Naive thymus-derived CD4-positive, alpha-beta T cell (primary cell): ENCODE data around the gene PPM1D. TPM values are rescaled to one million over a fixed set of nuclear protein-coding genes. Genes with fewer than 3 reads are reported as not detected.

Experiments used
- ATAC-seq: fragments of 150-1000 bp; cut with Tn5 transposase; 2 replicates; pipeline ENCODE4 v1.10.0; 2021; ENCODE audit warnings: mild to moderate bottlenecking, moderate library complexity
- CTCF ChIA-PET: fragments of 350-600 bp; sonication (Branson Sonifier 250); formaldehyde crosslinking; loops from one replicate; lab custom pipeline; 2021; ENCODE audit warnings: antibody characterized with exemption; lab: Charles Lee
- POLR2A ChIA-PET: fragments of 350-600 bp; sonication (Branson Sonifier 250); formaldehyde crosslinking; loops from one replicate; lab custom pipeline; 2021; ENCODE audit warnings: antibody characterized with exemption, inconsistent platforms; lab: Charles Lee
- DNase-seq, 9 donors: peaks; one replicate each; pipeline versions ENCODE4 v3.0.0 to v3.0.0-alpha.2; 2020 to 2022; ENCODE audit warnings: mixed read lengths in 1 of 9
- H3K27ac ChIP-seq: one replicate; pipeline ENCODE4 v1.7.0; 2013; ENCODE audit warnings: mild to moderate bottlenecking, low read depth, low read length, moderate library complexity
- H3K27me3 ChIP-seq, 2 donors: one replicate each; pipeline ENCODE4 v1.7.0; 2013; ENCODE audit warnings: low read length in 2 of 2, mild to moderate bottlenecking in 2 of 2, moderate library complexity in 2 of 2; ENCODE audit not compliant: control insufficient read depth in 2 of 2, insufficient read depth in 2 of 2
- H3K36me3 ChIP-seq, 3 experiments: 1 replicate in 2 of 3; 2 replicates in 1 of 3; pipeline ENCODE4 v1.7.0; 2013; ENCODE audit warnings: low read length in 3 of 3, mild to moderate bottlenecking in 3 of 3, moderate library complexity in 1 of 3; ENCODE audit not compliant: insufficient read depth in 3 of 3, control insufficient read depth in 2 of 3
- H3K4me1 ChIP-seq, 2 donors: one replicate each; pipeline ENCODE4 v1.7.0; 2013; ENCODE audit warnings: low read length in 2 of 2, mild to moderate bottlenecking in 2 of 2, moderate library complexity in 1 of 2; ENCODE audit not compliant: control insufficient read depth in 2 of 2, insufficient read depth in 2 of 2
- H3K4me3 ChIP-seq: 2 replicates; pipeline ENCODE4 v1.7.0; 2013; ENCODE audit warnings: mild to moderate bottlenecking, low read length
- H3K9me3 ChIP-seq, 3 experiments: 1 replicate in 2 of 3; 2 replicates in 1 of 3; pipeline ENCODE4 v1.7.0; 2013; ENCODE audit warnings: low read length in 3 of 3; ENCODE audit not compliant: control insufficient read depth in 2 of 3
- H3K27ac Mint-ChIP-seq, 9 donors: one replicate each; pipeline ENCODE4 v1.8.0; 2020 to 2022; ENCODE audit warnings: mixed read lengths in 9 of 9, mild to moderate bottlenecking in 8 of 9, moderate library complexity in 5 of 9, inconsistent platforms in 2 of 9
- H3K27me3 Mint-ChIP-seq, 5 donors: one replicate each; pipeline ENCODE4 v1.8.0; 2021 to 2022; ENCODE audit warnings: mixed read lengths in 5 of 5, mild to moderate bottlenecking in 1 of 5
- H3K36me3 Mint-ChIP-seq, 5 donors: one replicate each; pipeline ENCODE4 v1.8.0; 2020 to 2022; ENCODE audit warnings: mixed read lengths in 5 of 5, mild to moderate bottlenecking in 3 of 5, inconsistent platforms in 1 of 5
- H3K4me1 Mint-ChIP-seq, 7 donors: one replicate each; pipeline ENCODE4 v1.8.0; 2020 to 2022; ENCODE audit warnings: mixed read lengths in 7 of 7, mild to moderate bottlenecking in 3 of 7, inconsistent platforms in 1 of 7
- H3K4me3 Mint-ChIP-seq, 10 donors: one replicate each; pipeline ENCODE4 v1.8.0; 2020 to 2022; ENCODE audit warnings: mild to moderate bottlenecking in 10 of 10, mixed read lengths in 10 of 10, moderate library complexity in 6 of 10, inconsistent platforms in 2 of 10
- H3K9me3 Mint-ChIP-seq, 11 donors: one replicate each; pipeline ENCODE4 v1.8.0; 2020 to 2022; ENCODE audit warnings: mixed read lengths in 11 of 11, mild to moderate bottlenecking in 4 of 11, inconsistent platforms in 1 of 11, moderate library complexity in 1 of 11
- intact Hi-C, 2 donors: fragments of 100-400 bp; cut with micrococcal nuclease; formaldehyde crosslinking; loops; one replicate each; pipeline ENCODE4 v1.15.1; 2023
- polyA plus RNA-seq, 2 donors: library from polyadenylated mRNA; unstranded; fragments of 300-500 nt; fragmentation: Illumina TruSeq; gene quantifications; one replicate each; pipeline ENCODE4 v1.2.3, GENCODE V29; 2021
- total RNA-seq, 6 experiments: library from RNA in 5 of 6; stranded (reverse) in 5 of 6; gene quantifications; 1 replicate in 5 of 6; 2 replicates in 1 of 6; pipeline ENCODE4 v1.2.3 and lab custom pipeline; 2021 to 2026

PPM1D gene
- total and polyA plus RNA-seq, 7 experiments from 2014 or later, result 8.6 to 18.8 (median 15.9) TPM

DNA sequence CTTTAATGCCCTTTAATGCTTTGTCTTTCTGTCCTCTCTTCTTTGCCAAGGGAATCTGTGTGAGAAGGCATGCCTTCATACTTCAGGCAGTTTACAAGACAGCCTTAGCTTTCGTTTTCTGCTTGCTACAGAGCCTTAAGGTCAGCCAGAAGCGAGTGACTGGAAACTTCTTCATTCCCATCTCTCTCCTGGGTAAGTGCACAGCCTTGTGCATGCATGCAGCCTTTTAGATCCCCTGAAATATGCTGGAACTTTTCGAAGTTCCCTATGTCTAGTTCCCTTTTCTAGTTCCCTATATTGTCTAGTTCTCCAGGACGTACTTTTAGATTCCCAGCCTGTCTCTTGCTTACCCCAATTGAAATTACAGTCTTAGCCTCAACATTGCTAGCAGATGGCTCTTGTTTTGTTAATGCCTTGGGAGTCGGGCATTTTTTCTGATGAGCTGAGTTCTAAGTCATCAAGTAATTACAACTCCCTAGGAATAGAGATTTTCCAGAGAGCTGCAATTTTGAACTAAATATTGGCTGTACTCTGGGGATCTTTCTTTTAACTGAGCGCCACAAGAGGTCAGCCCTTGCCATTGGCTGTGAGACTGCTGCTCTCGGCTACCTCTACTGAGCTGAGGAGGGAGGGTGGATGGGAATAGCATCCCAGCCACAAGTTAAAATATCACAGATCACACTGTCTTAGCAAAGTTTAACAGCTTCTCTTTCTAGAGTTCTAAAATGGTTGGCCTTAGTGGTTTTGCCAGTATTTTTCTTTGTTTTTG is 22.7 kb upstream of the PPM1D start:
- H3K27ac Mint-ChIP-seq, result peak overlapping the region in 6 of 9 donors; percentile 6 to 47 (median 32)
- POLR2A ChIA-PET, result interaction anchor here (0.6 to 1.2 kb wide), 2 partner anchors 22 to 89 kb away, joined by 4 to 6 read pairs; partner anchors contain the start of gene PPM1D
- no peaks in the 10 kb centered on the region for H3K36me3 ChIP-seq
- H3K4me3 Mint-ChIP-seq, result peak overlapping the region; percentile 49 to 92 (median 84)
- DNase-seq (peak in 4 of 9 donors; percentile 4 to 14 (median 10)), ATAC-seq (peak; percentile 70)
- H3K4me1 ChIP-seq, result no peaks in the 10 kb centered on the region
- peaks cover 3 to 10% (median 8%) of the 10 kb centered on the region in 7 donors for H3K4me1 Mint-ChIP-seq
- no peaks in the 10 kb centered on the region for H3K27me3 ChIP-seq
- CTCF ChIA-PET, result interaction anchor here (0.7 to 3.4 kb wide), 3 partner anchors 13 to 70 kb away, joined by 3 to 23 read pairs (median 3); no protein-coding TSS in a partner anchor
- no peaks in the 10 kb centered on the region for H3K36me3 Mint-ChIP-seq
- no peaks in the 10 kb centered on the region for H3K9me3 ChIP-seq
- no peak overlapping the region for H3K27ac ChIP-seq
- peaks cover 0 to 2% (median 0%) of the 10 kb centered on the region in 11 donors for H3K9me3 Mint-ChIP-seq
- intact Hi-C loops, result loop anchor here (1.0 to 2.0 kb wide), 4 partner anchors 23 to 61 kb away; partner anchors contain the start of gene PPM1D (in 1 of the 2)
- H3K4me3 ChIP-seq, result peak overlapping the region; percentile 47
- H3K27me3 Mint-ChIP-seq, result peaks cover 0 to 3% (median 0%) of the 10 kb centered on the region in 5 donors

DNA sequence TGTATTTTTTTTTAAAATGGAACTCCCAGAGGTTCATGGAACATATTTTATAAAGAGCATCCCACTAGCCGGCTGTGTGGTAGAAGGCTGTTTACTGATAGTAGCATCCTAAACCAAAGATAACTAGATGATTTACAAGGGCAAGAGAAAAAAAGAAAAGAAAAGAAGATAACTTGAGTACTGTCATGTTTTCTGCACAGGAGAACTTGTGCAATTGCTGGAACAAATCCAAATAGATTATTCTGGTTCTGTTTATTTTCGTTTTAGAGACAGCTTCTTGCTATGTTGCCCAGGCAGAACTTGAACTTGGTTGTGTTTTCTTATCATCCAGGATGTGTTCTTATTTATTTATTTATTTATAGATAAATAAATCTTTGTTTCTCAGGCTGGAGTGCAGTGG is 20.9 kb upstream of the PPM1D start:
- Mint-ChIP-seq H3K4me1 (peaks cover 3 to 10% (median 8%) of the 10 kb centered on the region in 7 donors), H3K36me3 (no peaks in the 10 kb centered on the region), H3K27me3 (no peaks in the 10 kb centered on the region), H3K4me3 (no peak overlapping the region), H3K27ac (no peak overlapping the region), H3K9me3 (peaks cover 0 to 2% (median 0%) of the 10 kb centered on the region in 11 donors)
- H3K27ac ChIP-seq, result no peak overlapping the region
- no peaks in the 10 kb centered on the region for H3K36me3 ChIP-seq
- CTCF ChIA-PET, result interaction anchor here (1.2 to 3.4 kb wide), 3 partner anchors 22 to 61 kb away, joined by 3 to 23 read pairs (median 3); no protein-coding TSS in a partner anchor
- H3K27me3 ChIP-seq, result no peaks in the 10 kb centered on the region
- POLR2A ChIA-PET, result no interaction called here
- intact Hi-C loops, result no loop called here
- DNase-seq (no peak), ATAC-seq (no peak)
- no peaks in the 10 kb centered on the region for H3K4me1 ChIP-seq
- H3K9me3 ChIP-seq, result no peaks in the 10 kb centered on the region
- no peak overlapping the region for H3K4me3 ChIP-seq

DNA sequence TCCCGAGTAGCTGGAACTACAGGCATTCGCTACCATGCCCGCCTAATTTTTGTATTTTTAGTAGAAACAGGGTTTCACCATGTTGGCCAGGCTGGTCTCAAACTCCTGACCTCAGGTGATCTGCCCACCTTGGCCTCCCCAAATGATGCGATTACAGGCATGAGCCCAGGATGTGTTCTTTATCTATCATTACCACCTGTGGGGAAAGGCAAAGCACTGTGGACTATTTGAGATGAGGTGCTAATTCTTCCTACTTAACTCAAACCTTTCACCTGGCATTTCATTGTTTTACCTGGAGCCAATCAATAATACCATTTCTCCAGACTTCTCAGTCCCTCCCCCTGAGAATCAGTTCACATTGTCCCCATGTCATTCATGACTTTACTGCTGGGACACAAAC is 20.4 kb upstream of the PPM1D start:
- Histone ChIP-seq H3K4me3 (no peak overlapping the region), H3K27me3 (no peaks in the 10 kb centered on the region), H3K27ac (no peak overlapping the region), H3K36me3 (no peaks in the 10 kb centered on the region), H3K9me3 (no peaks in the 10 kb centered on the region), H3K4me1 (no peaks in the 10 kb centered on the region)
- Mint-ChIP-seq H3K9me3 (peaks cover 0 to 2% (median 0%) of the 10 kb centered on the region in 11 donors), H3K27ac (peak overlapping the region in 1 of 9 donors; percentile 30), H3K4me3 (no peak overlapping the region), H3K4me1 (peaks cover 3 to 10% (median 8%) of the 10 kb centered on the region in 7 donors), H3K27me3 (no peaks in the 10 kb centered on the region), H3K36me3 (no peaks in the 10 kb centered on the region)
- no peak for ATAC-seq
- ChIA-PET CTCF (interaction anchor here (1.3 to 3.4 kb wide), 2 partner anchors 35 to 60 kb away, joined by 3 to 23 read pairs; no protein-coding TSS in a partner anchor), POLR2A (no interaction called here)
- DNase-seq, result no peak
- intact Hi-C loops, result no loop called here

DNA sequence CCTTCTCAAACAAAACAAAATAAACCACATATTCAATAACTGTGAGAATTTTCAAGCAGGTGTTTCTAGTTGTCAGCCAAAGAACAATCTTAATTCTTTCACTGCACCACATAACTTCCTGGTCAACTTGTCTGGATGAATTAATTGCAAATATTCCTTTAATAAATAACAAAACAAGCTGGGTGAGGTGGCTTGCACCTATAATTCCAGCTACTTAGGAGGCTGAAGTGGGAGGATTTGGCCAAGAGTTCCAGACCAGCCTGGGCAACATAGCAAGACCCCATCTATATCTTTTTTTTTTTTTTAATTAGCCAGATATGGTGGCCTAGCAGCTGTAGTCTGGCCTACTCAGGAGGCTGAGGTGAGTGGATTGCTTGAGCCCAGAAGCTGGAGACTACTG is 17.0 kb upstream of the PPM1D start:
- ATAC-seq (no peak), DNase-seq (no peak)
- Histone ChIP-seq H3K36me3 (no peaks in the 10 kb centered on the region), H3K4me1 (no peaks in the 10 kb centered on the region), H3K27me3 (no peaks in the 10 kb centered on the region), H3K4me3 (no peak overlapping the region), H3K9me3 (no peaks in the 10 kb centered on the region), H3K27ac (no peak overlapping the region)
- H3K27ac Mint-ChIP-seq, result no peak overlapping the region
- peaks cover 0 to 1% (median 0%) of the 10 kb centered on the region in 7 donors for H3K4me1 Mint-ChIP-seq
- peaks cover 0 to 6% (median 0%) of the 10 kb centered on the region in 5 donors for H3K27me3 Mint-ChIP-seq
- H3K36me3 Mint-ChIP-seq, result no peaks in the 10 kb centered on the region
- ChIA-PET CTCF (no interaction called here), POLR2A (interaction anchor here (0.5 kb wide), 1 partner anchor 19 kb away, joined by 3 read pairs; no protein-coding TSS in a partner anchor)
- no peak overlapping the region for H3K4me3 Mint-ChIP-seq
- no peaks in the 10 kb centered on the region for H3K9me3 Mint-ChIP-seq
- intact Hi-C loops, result no loop called here

DNA sequence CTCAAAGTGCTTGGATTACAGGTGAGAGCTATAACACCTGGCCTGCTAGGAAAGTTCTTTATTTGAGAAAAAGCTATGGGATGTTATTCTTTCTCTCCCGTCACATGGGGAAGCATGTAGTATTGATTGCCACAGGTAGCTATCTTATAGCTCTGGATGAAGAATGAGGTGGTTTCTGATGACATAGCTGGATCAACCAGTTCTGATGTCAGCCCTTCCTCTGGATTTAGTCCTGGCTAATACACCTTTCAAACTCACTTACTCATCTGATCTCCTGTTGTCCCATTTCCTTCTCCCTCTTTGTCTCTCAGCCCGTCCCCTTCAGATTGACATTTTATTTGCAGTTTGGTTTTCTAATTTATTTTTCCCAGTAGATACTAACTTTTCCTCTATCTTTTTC is 14.1 kb upstream of the PPM1D start:
- Mint-ChIP-seq H3K4me1 (peaks cover 0 to 1% (median 0%) of the 10 kb centered on the region in 7 donors), H3K4me3 (no peak overlapping the region), H3K36me3 (no peaks in the 10 kb centered on the region), H3K27me3 (peaks cover 0 to 12% (median 2%) of the 10 kb centered on the region in 5 donors), H3K27ac (no peak overlapping the region), H3K9me3 (no peaks in the 10 kb centered on the region)
- H3K27ac ChIP-seq, result no peak overlapping the region
- no peak for ATAC-seq
- no peaks in the 10 kb centered on the region for H3K36me3 ChIP-seq
- no peak for DNase-seq
- ChIA-PET CTCF (no interaction called here), POLR2A (no interaction called here)
- intact Hi-C loops, result no loop called here
- no peaks in the 10 kb centered on the region for H3K27me3 ChIP-seq
- H3K4me3 ChIP-seq, result no peak overlapping the region
- H3K4me1 ChIP-seq, result no peaks in the 10 kb centered on the region
- H3K9me3 ChIP-seq, result no peaks in the 10 kb centered on the region

DNA sequence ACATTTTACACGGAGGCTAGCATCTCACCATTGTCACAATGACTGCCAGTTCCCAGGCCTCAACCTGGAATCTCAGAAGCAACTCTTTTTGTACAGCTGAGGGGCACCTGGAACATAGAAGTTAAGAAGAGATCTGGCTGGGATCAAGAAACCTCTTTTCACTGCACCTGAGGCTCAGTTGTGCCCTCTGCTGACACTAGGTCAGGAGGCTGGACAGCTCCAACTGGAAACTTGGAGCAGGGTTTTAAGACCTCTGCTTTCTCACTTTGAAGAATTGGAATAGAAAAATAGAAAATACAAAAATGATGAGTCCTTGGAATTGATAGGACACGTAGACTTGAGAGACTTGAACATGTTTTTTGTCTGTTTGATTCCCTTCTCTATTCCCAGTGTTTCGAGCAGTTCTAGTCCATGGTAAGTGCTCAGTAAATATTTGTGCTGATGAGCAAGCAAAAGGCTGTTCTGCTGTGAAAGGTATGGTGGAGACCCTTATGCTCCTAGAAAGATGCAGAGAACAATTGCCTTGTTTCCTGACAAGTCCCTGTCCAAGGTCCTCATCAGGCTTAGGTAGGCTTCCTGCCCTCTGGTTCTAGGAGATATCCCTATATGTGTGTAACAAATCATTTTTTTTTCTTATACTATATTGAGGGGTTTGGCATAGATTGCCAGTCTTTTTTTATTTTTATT is 13.6 kb upstream of the PPM1D start:
- Mint-ChIP-seq H3K36me3 (no peaks in the 10 kb centered on the region), H3K27me3 (peaks cover 0 to 12% (median 4%) of the 10 kb centered on the region in 5 donors), H3K4me1 (peaks cover 0 to 1% (median 0%) of the 10 kb centered on the region in 7 donors), H3K4me3 (no peak overlapping the region), H3K9me3 (no peaks in the 10 kb centered on the region), H3K27ac (no peak overlapping the region)
- H3K4me3 ChIP-seq, result no peak overlapping the region
- H3K27ac ChIP-seq, result no peak overlapping the region
- ChIA-PET POLR2A (no interaction called here), CTCF (no interaction called here)
- no peaks in the 10 kb centered on the region for H3K36me3 ChIP-seq
- no peak for DNase-seq
- no peaks in the 10 kb centered on the region for H3K4me1 ChIP-seq
- no peak for ATAC-seq
- no peaks in the 10 kb centered on the region for H3K27me3 ChIP-seq
- intact Hi-C loops, result no loop called here
- H3K9me3 ChIP-seq, result no peaks in the 10 kb centered on the region
